Suppressor macrophage (primary cell): ENCODE measurements around the gene CCT5.

Source experiments
- DNase-seq, 4 experiments: peaks; one replicate each; pipeline ENCODE4 v3.0.0-alpha.2; 2020 to 2022

The CCT5 gene

DNA sequence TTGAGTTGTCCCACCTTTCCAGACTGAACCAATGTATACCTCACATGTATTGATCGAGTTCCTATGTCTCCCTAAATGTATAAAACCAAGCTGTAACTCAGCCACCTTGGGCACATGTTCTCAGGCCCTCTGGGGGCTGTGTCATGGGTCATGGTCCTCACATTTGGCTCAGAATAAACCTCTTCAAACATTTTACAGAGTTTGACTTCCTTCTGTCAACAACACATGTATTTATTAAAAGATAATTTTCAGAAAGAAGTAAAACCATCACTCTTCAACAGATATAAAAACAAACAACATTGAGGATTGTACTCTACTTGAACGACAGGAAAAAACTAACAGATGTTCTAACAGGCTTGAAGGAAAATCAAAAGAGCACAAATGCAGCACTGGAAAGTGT is 53.1 kb downstream of the CCT5 start:
- DNase-seq: no peak

- no peak for DNase-seq
Observed at GRCh38 chr5:10303699-10304170, 53.7 kb downstream of the CCT5 start.

DNA sequence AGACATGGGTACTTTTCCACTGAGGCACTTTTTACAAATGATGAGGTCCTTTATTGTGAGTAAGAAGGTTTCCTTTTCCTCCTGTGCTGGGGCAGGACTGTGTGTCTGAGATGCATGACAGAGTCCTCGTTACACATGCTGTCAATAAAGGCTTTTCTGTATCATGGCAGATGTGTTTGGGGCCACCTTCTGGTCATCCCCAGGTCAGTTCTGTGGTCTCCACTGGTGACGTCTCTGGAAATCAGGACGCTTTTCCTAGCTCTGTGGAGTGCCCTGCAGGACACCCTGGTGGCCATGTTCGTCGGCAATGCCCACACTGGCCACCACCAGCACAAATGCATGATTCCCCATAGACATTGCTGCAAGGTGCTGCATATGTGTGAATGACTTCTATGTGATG is 54.9 kb downstream of the CCT5 start:
- DNase-seq: no peak

GRCh38 chr5:10306114-10306513 is 56.0 kb downstream of the CCT5 start:
- no peak for DNase-seq

GRCh38 chr5:10306806-10307205 is 56.7 kb downstream of the CCT5 start:
- DNase-seq: no peak

GRCh38 chr5:10307206-10308148 is 57.4 kb downstream of the CCT5 start, which contains the start of gene CMBL:
Gene CMBL (minus strand): TSS chr5:10307902. CDS start chr5:10290762, 17,140 bp downstream.
- DNase-seq: peak; percentile 43 to 79 (median 60)

DNA sequence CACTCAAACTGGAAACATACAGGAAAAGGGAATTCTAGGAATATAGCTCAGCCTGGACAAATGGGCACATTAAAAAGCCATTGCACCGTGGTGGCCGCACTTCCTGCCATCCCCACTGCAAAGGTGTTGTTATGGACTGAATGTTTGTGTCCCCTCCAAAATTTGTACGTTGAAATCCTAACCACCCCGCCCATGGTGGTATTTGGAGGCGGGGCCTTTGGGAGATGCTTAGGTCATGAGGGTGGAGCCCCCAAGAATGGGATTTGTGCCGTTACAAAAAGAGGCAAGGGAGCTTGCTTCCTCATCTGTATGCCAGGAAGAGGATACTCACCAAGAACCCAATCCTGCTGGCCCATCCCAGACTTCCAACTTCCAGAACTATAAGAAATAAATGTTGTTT is 58.8 kb downstream of the CCT5 start:
- DNase-seq: no peak

- DNase-seq: peak in 2 of 4 experiments; percentile 28 to 49
Observed at GRCh38 chr5:10310066-10310779, 60.1 kb downstream of the CCT5 start.

DNA sequence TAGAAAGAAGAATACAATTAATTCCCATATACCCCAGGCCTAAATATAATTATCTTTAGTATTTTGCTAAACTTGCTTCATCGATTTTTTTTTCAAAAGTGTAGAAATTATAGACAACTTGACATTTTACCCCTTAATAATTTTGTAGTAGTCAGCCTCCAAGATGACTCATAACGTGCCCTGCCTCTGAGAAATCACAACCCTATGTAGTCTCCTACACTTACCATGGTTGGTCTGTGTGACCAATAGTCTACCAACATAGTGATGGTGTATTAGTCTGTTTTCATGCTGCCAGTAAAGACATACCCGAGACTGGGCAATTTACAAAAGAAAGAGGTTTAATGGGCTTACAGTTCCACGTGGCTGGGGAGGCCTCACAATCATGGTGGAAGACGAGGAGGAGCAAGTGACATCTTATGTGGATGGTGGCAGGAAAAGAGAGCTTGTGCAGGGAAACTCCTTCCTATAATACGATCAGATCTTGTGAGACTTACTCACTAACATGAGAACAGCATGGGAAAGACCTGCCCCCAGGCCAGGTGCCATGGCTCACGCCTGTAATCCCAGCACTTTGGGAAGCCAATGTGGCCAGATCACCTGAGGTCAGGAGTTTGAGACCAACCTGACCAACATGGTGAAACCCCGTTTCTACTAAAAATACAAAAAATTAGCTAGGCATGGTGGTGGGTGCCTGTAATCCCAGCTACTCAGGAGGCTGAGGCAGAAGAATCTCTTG is 60.9 kb downstream of the CCT5 start:
- DNase-seq: peak in 2 of 4 experiments; percentile 28 to 36

- DNase-seq: peak; percentile 28 to 69 (median 52)
Observed at GRCh38 chr5:10311595-10312425, 61.7 kb downstream of the CCT5 start.

- DNase-seq: no peak
Observed at GRCh38 chr5:10315201-10315600, 65.1 kb downstream of the CCT5 start.
